ENCODE results near the gene LTBP1. TPM values are rescaled to one million over a fixed set of nuclear protein-coding genes. Genes with fewer than 3 reads are reported as not detected.

Gene LTBP1
- total RNA-seq, 1 experiment from 2014 or later: 2.2 TPM

- ChIA-PET CTCF (no interaction called here), POLR2A (ENCODE audit: low non-redundant PET) (no interaction called here)
- Histone ChIP-seq H3K4me1 (ENCODE audit: insufficient read depth, low read length, poor library complexity, severe bottlenecking) (no peaks in the 10 kb centered on the region), H3K4me3 (ENCODE audit: low read depth, low read length, poor library complexity, severe bottlenecking) (no peak overlapping the region), H3K27ac (ENCODE audit: low read depth, low read length, poor library complexity, severe bottlenecking) (no peak overlapping the region), H3K36me3 (ENCODE audit: insufficient read depth, low read length, poor library complexity, severe bottlenecking) (no peaks in the 10 kb centered on the region), H3K27me3 (replicated peaks; ENCODE audit: insufficient read depth, low read depth, low read length, poor library complexity) (no peaks in the 10 kb centered on the region), H3K9me3 (ENCODE audit: low read depth, low read length, poor library complexity, severe bottlenecking) (no peaks in the 10 kb centered on the region)
- TF ChIP-seq EZH2 (IDR thresholded peaks at IDR 0.05; ENCODE audit: borderline replicate concordance, low read depth, low read length, poor library complexity, severe bottlenecking) (no peak), CTCF (conservative IDR thresholded peaks at IDR 0.05; ENCODE audit: low read depth, low read length) (no peak)
- DNase-seq (ENCODE audit: low spot score): no peak
- intact Hi-C loops (cut with micrococcal nuclease; ENCODE audit: unreplicated experiment): no loop called here
- no TSS peak for BruUV-seq (replicated peaks)
These were observed 279.8 kb downstream of the LTBP1 start for GRCh38 chr2:33226546-33226945.

GRCh38 chr2:33229646-33230045 is 282.9 kb downstream of the LTBP1 start:
- no peak overlapping the region for H3K27ac ChIP-seq (ENCODE audit: low read depth, low read length, poor library complexity, severe bottlenecking)
- intact Hi-C loops (cut with micrococcal nuclease; ENCODE audit: unreplicated experiment): no loop called here
- H3K36me3 ChIP-seq (ENCODE audit: insufficient read depth, low read length, poor library complexity, severe bottlenecking): no peaks in the 10 kb centered on the region
- no TSS peak for BruUV-seq (replicated peaks)
- POLR2A ChIA-PET (ENCODE audit: low non-redundant PET): no interaction called here
- CTCF ChIA-PET: no interaction called here
- TF ChIP-seq EZH2 (IDR thresholded peaks at IDR 0.05; ENCODE audit: borderline replicate concordance, low read depth, low read length, poor library complexity, severe bottlenecking) (no peak), CTCF (conservative IDR thresholded peaks at IDR 0.05; ENCODE audit: low read depth, low read length) (no peak)
- no peaks in the 10 kb centered on the region for H3K9me3 ChIP-seq (ENCODE audit: low read depth, low read length, poor library complexity, severe bottlenecking)
- peaks cover 13% of the 10 kb centered on the region for H3K27me3 ChIP-seq (replicated peaks; ENCODE audit: insufficient read depth, low read depth, low read length, poor library complexity)
- DNase-seq (ENCODE audit: low spot score): no peak
- no peak overlapping the region for H3K4me3 ChIP-seq (ENCODE audit: low read depth, low read length, poor library complexity, severe bottlenecking)
- no peaks in the 10 kb centered on the region for H3K4me1 ChIP-seq (ENCODE audit: insufficient read depth, low read length, poor library complexity, severe bottlenecking)

- H3K9me3 ChIP-seq (ENCODE audit: low read depth, low read length, poor library complexity, severe bottlenecking): no peaks in the 10 kb centered on the region
- no peaks in the 10 kb centered on the region for H3K4me1 ChIP-seq (ENCODE audit: insufficient read depth, low read length, poor library complexity, severe bottlenecking)
- CTCF ChIA-PET: no interaction called here
- POLR2A ChIA-PET (ENCODE audit: low non-redundant PET): no interaction called here
- intact Hi-C loops (cut with micrococcal nuclease; ENCODE audit: unreplicated experiment): no loop called here
- no peak overlapping the region for H3K27ac ChIP-seq (ENCODE audit: low read depth, low read length, poor library complexity, severe bottlenecking)
- no TSS peak for BruUV-seq (replicated peaks)
- peaks cover 13% of the 10 kb centered on the region for H3K27me3 ChIP-seq (replicated peaks; ENCODE audit: insufficient read depth, low read depth, low read length, poor library complexity)
- DNase-seq (ENCODE audit: low spot score): no peak
- no peak overlapping the region for H3K4me3 ChIP-seq (ENCODE audit: low read depth, low read length, poor library complexity, severe bottlenecking)
- H3K36me3 ChIP-seq (ENCODE audit: insufficient read depth, low read length, poor library complexity, severe bottlenecking): no peaks in the 10 kb centered on the region
- TF ChIP-seq CTCF (conservative IDR thresholded peaks at IDR 0.05; ENCODE audit: low read depth, low read length) (no peak), EZH2 (IDR thresholded peaks at IDR 0.05; ENCODE audit: borderline replicate concordance, low read depth, low read length, poor library complexity, severe bottlenecking) (no peak)
These were observed 283.4 kb downstream of the LTBP1 start for GRCh38 chr2:33230195-33230594.
